GM10847 (cell line): ENCODE data around the gene COPZ1.

ENCODE experiments used
- POLR2A ChIP-seq: IDR thresholded peaks from 2 replicates; pipeline ENCODE4 v1.6.1; 2011; ENCODE audit not compliant: insufficient read length; ENCODE audit errors: extremely low read depth

COPZ1 gene

GRCh38 chr12:54378796-54379397, 54.0 kb downstream of the COPZ1 start:
- no peak for TF ChIP-seq POLR2A

GRCh38 chr12:54379398-54380201, 54.7 kb downstream of the COPZ1 start:
- TF ChIP-seq POLR2A: no peak

GRCh38 chr12:54381136-54381535, 56.2 kb downstream of the COPZ1 start:
- no peak for TF ChIP-seq POLR2A

GRCh38 chr12:54383041-54383609, 58.2 kb downstream of the COPZ1 start:
- TF ChIP-seq POLR2A: no peak

GRCh38 chr12:54384591-54385041, 59.7 kb downstream of the COPZ1 start, which contains the start of gene ZNF385A:
TSS of gene ZNF385A (minus strand) at chr12:54384733. CDS start at chr12:54384514, 219 bp downstream.
- TF ChIP-seq POLR2A: no peak

GRCh38 chr12:54385251-54385914, 60.5 kb downstream of the COPZ1 start:
- TF ChIP-seq POLR2A: no peak

GRCh38 chr12:54386403-54387113, 61.6 kb downstream of the COPZ1 start:
- TF ChIP-seq POLR2A: no peak

GRCh38 chr12:54387114-54387467, 62.2 kb downstream of the COPZ1 start:
- TF ChIP-seq POLR2A: no peak

GRCh38 chr12:54388237-54389133, 63.6 kb downstream of the COPZ1 start:
- no peak for TF ChIP-seq POLR2A

GRCh38 chr12:54389134-54389508, 64.2 kb downstream of the COPZ1 start:
- TF ChIP-seq POLR2A: no peak

- no peak for TF ChIP-seq POLR2A
These were observed 64.8 kb downstream of the COPZ1 start for GRCh38 chr12:54389607-54390175.

- TF ChIP-seq POLR2A: no peak
These were observed 65.3 kb downstream of the COPZ1 start for GRCh38 chr12:54390176-54390667.

GRCh38 chr12:54390668-54391551, 66.0 kb downstream of the COPZ1 start:
- no peak for TF ChIP-seq POLR2A
